Keratinocyte (primary cell): ENCODE results near the gene URB2. TPM values are rescaled to one million over a fixed set of nuclear protein-coding genes. Genes with fewer than 3 reads are reported as not detected.

Source experiments
- DNase-seq: peaks from one replicate; pipeline ENCODE4 v3.0.0-alpha.2; 2011; ENCODE audit warnings: low read depth, missing footprints, low spot score
- FAIRE-seq: peaks from 2 replicates; lab custom pipeline; 2011; peaks lifted over from hg19 to GRCh38; lab: Jason Lieb, UNC
- H2AFZ ChIP-seq: 2 replicates; pipeline ENCODE4 v1.6.0; 2012; ENCODE audit warnings: low read length, control low read depth, inconsistent platforms; ENCODE audit not compliant: control insufficient read depth
- H3K27ac ChIP-seq: 2 replicates; pipeline ENCODE4 v1.5.1; 2011; ENCODE audit warnings: low read length; ENCODE audit not compliant: control insufficient read depth, insufficient read depth
- H3K27me3 ChIP-seq: 3 replicates; pipeline ENCODE4 v1.6.0; 2011; ENCODE audit warnings: low read length; ENCODE audit not compliant: control insufficient read depth, insufficient read depth; ENCODE audit errors: extremely low read depth
- H3K36me3 ChIP-seq, 2 experiments: 2 replicates in 1 of 2; 3 replicates in 1 of 2; pipeline ENCODE4 v1.5.1; 2011; ENCODE audit warnings: low read length in 2 of 2, mild to moderate bottlenecking in 1 of 2; ENCODE audit not compliant: control insufficient read depth in 2 of 2, insufficient read depth in 2 of 2; ENCODE audit errors: extremely low read depth in 1 of 2
- H3K4me1 ChIP-seq: 3 replicates; pipeline ENCODE4 v1.5.1; 2011; ENCODE audit warnings: low read length; ENCODE audit not compliant: control insufficient read depth, insufficient read depth; ENCODE audit errors: extremely low read depth
- H3K4me2 ChIP-seq: 3 replicates; pipeline ENCODE4 v1.6.0; 2011; ENCODE audit warnings: low read depth, low read length; ENCODE audit not compliant: control insufficient read depth, insufficient read depth; ENCODE audit errors: extremely low read depth
- H3K4me3 ChIP-seq, 3 experiments: fragments of 200-600 bp in 1 of 3; sonication (generic) in 1 of 3; 2 replicates in 2 of 3; 3 replicates in 1 of 3; pipeline ENCODE4 v1.5.1; 2011 to 2016; ENCODE audit warnings: low read length in 3 of 3, mild to moderate bottlenecking in 3 of 3, control low read depth in 2 of 3, inconsistent platforms in 1 of 3, low read depth in 1 of 3, mixed read lengths in 1 of 3, mixed run types in 1 of 3, moderate library complexity in 1 of 3; ENCODE audit not compliant: control insufficient read depth in 2 of 3, insufficient read depth in 2 of 3; ENCODE audit errors: extremely low read depth in 1 of 3
- H3K79me2 ChIP-seq: 2 replicates; pipeline ENCODE4 v1.6.0; 2012; ENCODE audit warnings: low read length; ENCODE audit not compliant: control insufficient read depth, insufficient read depth
- H3K9ac ChIP-seq: 3 replicates; pipeline ENCODE4 v1.6.0; 2011; ENCODE audit warnings: low read length; ENCODE audit not compliant: control insufficient read depth, insufficient read depth; ENCODE audit errors: extremely low read depth
- H3K9me1 ChIP-seq: 3 replicates; pipeline ENCODE4 v1.6.0; 2011; ENCODE audit warnings: low read length; ENCODE audit not compliant: control insufficient read depth, insufficient read depth; ENCODE audit errors: extremely low read depth
- H3K9me3 ChIP-seq: 2 replicates; pipeline ENCODE4 v1.5.1; 2012; ENCODE audit warnings: low read depth, low read length; ENCODE audit not compliant: control insufficient read depth
- H4K20me1 ChIP-seq: 3 replicates; pipeline ENCODE4 v1.6.0; 2011; ENCODE audit warnings: low read length; ENCODE audit not compliant: control insufficient read depth, insufficient read depth; ENCODE audit errors: extremely low read depth
- EZH2 ChIP-seq: IDR thresholded peaks from one replicate; pipeline ENCODE4 v1.6.1; 2012; ENCODE audit warnings: inconsistent platforms, mild to moderate bottlenecking, low read length, moderate library complexity
- dilution Hi-C: fragments of 300-500 bp; cut with MboI; formaldehyde crosslinking; loops from one replicate; pipeline ENCODE4 v1.7.0; 2020; ENCODE audit warnings: low sequenced_read_pairs; ENCODE audit not compliant: extremely low pct_ligation_motif_present
- polyA minus RNA-seq, 3 experiments: library from RNA; depleted of rRNA, polyadenylated mRNA; stranded (reverse); fragments of >200 nt; gene quantifications; 1 replicate in 1 of 3; 2 replicates in 1 of 3; 3 replicates in 1 of 3; pipeline ENCODE4 v1.2.3, GENCODE V29; 2011
- polyA plus RNA-seq, 5 experiments: library from polyadenylated mRNA; depleted of rRNA in 3 of 5; stranded (reverse) in 3 of 5; stranded (forward) in 1 of 5; unstranded in 1 of 5; fragments of >200 nt; gene quantifications; 1 replicate in 1 of 5; 2 replicates in 3 of 5; 3 replicates in 1 of 5; pipeline versions ENCODE4 v1.2.1 to v1.2.3, GENCODE V29; 2011 to 2012; ENCODE audit warnings: missing spikeins in 2 of 5, low read depth in 1 of 5, low replicate concordance in 1 of 5
- TF ChIP-seq, protein P1 (sequence below), 3 experiments: IDR thresholded peaks in 1 of 3; conservative IDR thresholded peaks in 1 of 3; optimal IDR thresholded peaks in 1 of 3; 2 replicates in 2 of 3; 3 replicates in 1 of 3; pipeline versions ENCODE3 to v1.5.1; 2011; ENCODE audit warnings: low read length in 3 of 3, mild to moderate bottlenecking in 3 of 3, moderate library complexity in 2 of 3, control low read depth in 1 of 3, inconsistent platforms in 1 of 3; ENCODE audit not compliant: insufficient read depth in 2 of 3; ENCODE audit errors: extremely low read depth in 1 of 3

The URB2 gene
- polyA plus RNA-seq (8.2 to 13.4 TPM (median 8.5 TPM) in 3 replicates), polyA minus RNA-seq (24.2 to 26.1 TPM (median 24.9 TPM) in 3 replicates)
- polyA plus RNA-seq (2011; ENCODE audit: low read depth): 2.6 TPM
- polyA plus RNA-seq (2011; cell fraction: cytosol; rRNA removed): 4.0 and 5.5 TPM in 2 replicates
- polyA plus RNA-seq (2011; cell fraction: nucleus; rRNA removed): 16.7 and 18.0 TPM in 2 replicates
- polyA plus RNA-seq (2012; ENCODE audit: low replicate concordance): 4.0 and 10.1 TPM in 2 replicates
- polyA minus RNA-seq (2011; cell fraction: cytosol; rRNA and poly(A)+ RNA removed): 8.6 TPM
- polyA minus RNA-seq (2011; cell fraction: nucleus; rRNA and poly(A)+ RNA removed): 29.2 and 36.1 TPM in 2 replicates

DNA sequence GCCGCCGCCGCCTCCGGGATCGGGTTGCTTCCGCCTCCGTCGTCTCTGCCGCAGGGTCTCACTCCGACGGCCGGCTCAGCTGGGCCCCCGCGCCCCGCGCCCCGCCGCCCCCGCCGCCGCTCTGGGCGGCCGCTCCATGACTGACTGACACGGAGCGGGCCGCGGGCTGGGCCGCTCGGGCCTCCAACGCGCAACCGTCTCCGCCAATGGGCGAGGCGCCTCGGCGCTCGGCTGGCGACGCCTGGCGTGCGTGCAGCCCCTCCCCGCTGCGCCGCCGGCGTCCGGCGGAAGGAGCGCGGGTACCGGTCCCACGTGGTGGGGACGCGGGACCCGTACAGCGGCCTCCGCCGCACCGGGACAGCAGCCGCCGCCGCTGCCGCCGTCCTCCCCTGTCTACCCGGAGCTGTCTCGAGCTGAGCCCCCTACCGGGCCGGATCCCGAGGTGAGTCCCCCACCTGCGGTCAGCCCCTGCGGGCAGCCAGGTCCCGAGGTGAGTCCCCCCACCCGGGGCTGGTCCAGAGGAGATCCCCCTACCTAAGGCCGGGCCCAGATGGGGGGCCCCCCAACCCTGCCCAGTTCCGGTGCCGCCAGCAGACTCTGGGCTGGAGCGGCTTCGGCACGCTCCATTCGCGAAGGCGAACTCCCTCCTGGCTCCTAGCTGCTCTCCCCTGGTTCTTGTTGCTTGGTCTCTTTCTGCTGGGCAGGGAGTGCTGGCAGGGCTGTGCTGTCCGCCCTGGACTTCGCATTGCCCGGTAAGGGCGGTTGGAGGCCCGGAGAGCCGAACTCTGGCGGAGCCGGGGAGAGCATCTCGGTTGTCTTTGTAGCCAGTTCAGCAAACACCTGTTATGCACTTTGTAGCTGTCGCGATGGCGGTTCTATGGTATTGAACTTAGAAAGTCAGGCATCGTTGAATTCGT lies at the start of gene URB2, which contains the start of gene TAF5L:
TSS of gene URB2 (plus strand) at position 333 of the 917 bp plus-strand sequence. CDS start 1,387 bp downstream, outside the sequence.
TSS of gene TAF5L (minus strand) at position 208 of the 917 bp plus-strand sequence. CDS start 11,640 bp downstream, outside the sequence.
- peaks cover 22% of the 10 kb centered on the region for H3K4me1 ChIP-seq
- H3K9me3 ChIP-seq: no peaks in the 10 kb centered on the region
- H3K27me3 ChIP-seq: no peaks in the 10 kb centered on the region
- peaks cover 2% of the 10 kb centered on the region for H3K9me1 ChIP-seq
- no peaks in the 10 kb centered on the region for H3K36me3 ChIP-seq
- H2AFZ ChIP-seq: peak within 1 kb of the TSS; percentile 83
- FAIRE-seq (no peak), DNase-seq (peak; percentile 26)
- peaks cover 89% of the 10 kb centered on the region for H3K79me2 ChIP-seq
- H3K27ac ChIP-seq: peak within 1 kb of the TSS; percentile 67
- dilution Hi-C loops: no loop called here
- H3K4me3 ChIP-seq: peak within 1 kb of the TSS; percentile 90 to 99 (median 96)
- H3K9ac ChIP-seq: peak within 1 kb of the TSS; percentile 83
- H3K4me2 ChIP-seq: peak within 1 kb of the TSS; percentile 92
- H4K20me1 ChIP-seq: peaks cover 5% of the 10 kb centered on the region
- TF ChIP-seq, protein P1, sequence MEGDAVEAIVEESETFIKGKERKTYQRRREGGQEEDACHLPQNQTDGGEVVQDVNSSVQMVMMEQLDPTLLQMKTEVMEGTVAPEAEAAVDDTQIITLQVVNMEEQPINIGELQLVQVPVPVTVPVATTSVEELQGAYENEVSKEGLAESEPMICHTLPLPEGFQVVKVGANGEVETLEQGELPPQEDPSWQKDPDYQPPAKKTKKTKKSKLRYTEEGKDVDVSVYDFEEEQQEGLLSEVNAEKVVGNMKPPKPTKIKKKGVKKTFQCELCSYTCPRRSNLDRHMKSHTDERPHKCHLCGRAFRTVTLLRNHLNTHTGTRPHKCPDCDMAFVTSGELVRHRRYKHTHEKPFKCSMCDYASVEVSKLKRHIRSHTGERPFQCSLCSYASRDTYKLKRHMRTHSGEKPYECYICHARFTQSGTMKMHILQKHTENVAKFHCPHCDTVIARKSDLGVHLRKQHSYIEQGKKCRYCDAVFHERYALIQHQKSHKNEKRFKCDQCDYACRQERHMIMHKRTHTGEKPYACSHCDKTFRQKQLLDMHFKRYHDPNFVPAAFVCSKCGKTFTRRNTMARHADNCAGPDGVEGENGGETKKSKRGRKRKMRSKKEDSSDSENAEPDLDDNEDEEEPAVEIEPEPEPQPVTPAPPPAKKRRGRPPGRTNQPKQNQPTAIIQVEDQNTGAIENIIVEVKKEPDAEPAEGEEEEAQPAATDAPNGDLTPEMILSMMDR (optimal IDR thresholded peaks at IDR 0.05 in 1 of 3, IDR thresholded peaks at IDR 0.05 in 1 of 3, conservative IDR thresholded peaks at IDR 0.05 in 1 of 3; ENCODE audit: extremely low read depth in 1 of 3, insufficient read depth in 2 of 3, low read length in 3 of 3): no peak
- TF ChIP-seq EZH2: no peak

DNA sequence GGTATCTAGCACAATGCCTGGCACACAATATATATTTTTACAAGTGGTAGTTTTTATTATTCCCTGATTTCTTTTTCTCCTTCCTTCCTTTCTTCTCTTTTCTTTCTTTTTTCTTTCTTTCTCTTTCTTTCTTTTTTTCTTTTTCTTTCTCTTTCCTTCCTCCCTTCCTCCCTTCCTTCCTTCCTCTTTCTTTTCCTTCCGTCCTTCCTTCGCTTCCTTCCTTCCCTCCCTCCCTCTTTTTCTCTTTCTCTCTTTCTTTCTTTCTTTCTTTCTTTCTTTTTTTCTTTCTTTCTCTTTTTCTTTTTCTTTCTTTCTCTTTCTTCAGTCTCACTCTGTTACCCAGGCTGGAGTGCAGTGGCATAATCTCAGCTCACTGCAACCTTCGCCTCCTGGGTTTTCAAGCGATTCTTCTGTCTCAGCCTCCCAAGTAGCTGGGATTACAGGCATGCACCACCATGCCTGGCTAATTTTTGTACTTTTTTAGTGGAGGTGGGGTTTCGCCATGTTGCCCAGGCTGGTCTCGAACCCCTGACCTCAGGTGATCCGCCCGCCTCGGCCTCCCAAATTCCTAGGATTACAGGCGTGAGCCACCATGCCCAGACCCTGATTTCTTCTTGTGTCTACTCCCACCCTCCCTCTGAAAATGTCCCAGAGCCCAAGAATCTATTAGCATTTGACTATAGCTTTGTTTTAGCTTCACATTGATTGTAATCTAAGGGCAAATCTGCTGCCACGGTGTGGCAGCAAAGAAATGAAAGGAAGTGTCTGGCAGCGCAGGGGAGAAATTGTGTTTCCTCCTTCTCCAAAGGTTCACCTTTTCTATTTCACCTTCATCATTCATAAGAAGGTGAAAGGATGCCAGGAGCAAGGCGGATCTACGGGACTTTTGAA lies 47.6 kb upstream of the URB2 start:
- no peak overlapping the region for H3K27ac ChIP-seq
- no peak overlapping the region for H3K4me3 ChIP-seq
- FAIRE-seq (no peak), DNase-seq (no peak)
- no peaks in the 10 kb centered on the region for H3K27me3 ChIP-seq
- no peaks in the 10 kb centered on the region for H3K36me3 ChIP-seq
- no peak for TF ChIP-seq EZH2
- TF ChIP-seq, protein P1 (optimal IDR thresholded peaks at IDR 0.05 in 1 of 3, IDR thresholded peaks at IDR 0.05 in 1 of 3, conservative IDR thresholded peaks at IDR 0.05 in 1 of 3; ENCODE audit: extremely low read depth in 1 of 3, insufficient read depth in 2 of 3, low read length in 3 of 3): peak in 1 of 3 experiments; percentile 25
- H3K9me1 ChIP-seq: no peaks in the 10 kb centered on the region
- H3K9me3 ChIP-seq: no peaks in the 10 kb centered on the region
- no peak overlapping the region for H2AFZ ChIP-seq
- no peaks in the 10 kb centered on the region for H3K79me2 ChIP-seq
- H3K4me1 ChIP-seq: peaks cover 6% of the 10 kb centered on the region
- H3K4me2 ChIP-seq: peak overlapping the region; percentile 56
- H3K9ac ChIP-seq: no peak overlapping the region
- H4K20me1 ChIP-seq: no peaks in the 10 kb centered on the region
- dilution Hi-C loops: no loop called here
